CD4-positive, alpha-beta T cell treated with Interleukin-10 for 1 hour (primary cell): Measurements from ENCODE around the gene MGAT5B.

Experiments
- DNase-seq: peaks from one replicate; pipeline ENCODE4 v3.0.0-alpha.2; 2020

MGAT5B gene

GRCh38 chr17:76932402-76933333, 64.5 kb downstream of the MGAT5B start:
- DNase-seq = no peak

GRCh38 chr17:76934561-76935320, 66.5 kb downstream of the MGAT5B start:
- no peak for DNase-seq

GRCh38 chr17:76935331-76935730, 67.1 kb downstream of the MGAT5B start:
- no peak for DNase-seq

- no peak for DNase-seq
These were observed 69.0 kb downstream of the MGAT5B start for GRCh38 chr17:76937238-76937637.

GRCh38 chr17:76938009-76938408, 69.8 kb downstream of the MGAT5B start:
- no peak for DNase-seq

GRCh38 chr17:76940295-76940694, 72.1 kb downstream of the MGAT5B start:
- no peak for DNase-seq

GRCh38 chr17:76940738-76941350, 72.6 kb downstream of the MGAT5B start:
- DNase-seq = no peak

- no peak for DNase-seq
These were observed 75.0 kb downstream of the MGAT5B start for GRCh38 chr17:76943202-76943601.

- no peak for DNase-seq
These were observed 75.6 kb downstream of the MGAT5B start for GRCh38 chr17:76943781-76944213.

GRCh38 chr17:76944477-76944876, 76.3 kb downstream of the MGAT5B start:
- no peak for DNase-seq

GRCh38 chr17:76946111-76946771, 78.0 kb downstream of the MGAT5B start:
- DNase-seq = no peak

- DNase-seq = no peak
These were observed 78.5 kb downstream of the MGAT5B start for GRCh38 chr17:76946772-76947135.

GRCh38 chr17:76947309-76947708, 79.1 kb downstream of the MGAT5B start:
- DNase-seq = no peak

- no peak for DNase-seq
These were observed 79.6 kb downstream of the MGAT5B start for GRCh38 chr17:76947771-76948170.

- no peak for DNase-seq
These were observed 80.1 kb downstream of the MGAT5B start for GRCh38 chr17:76948301-76948700.

GRCh38 chr17:76948726-76949342, 80.6 kb downstream of the MGAT5B start:
- no peak for DNase-seq

- no peak for DNase-seq
These were observed 81.9 kb downstream of the MGAT5B start for GRCh38 chr17:76949913-76950695.

GRCh38 chr17:76951375-76951905, 83.2 kb downstream of the MGAT5B start:
- no peak for DNase-seq

- no peak for DNase-seq
These were observed 84.2 kb downstream of the MGAT5B start for GRCh38 chr17:76952402-76952801.

GRCh38 chr17:76953066-76953465, 84.9 kb downstream of the MGAT5B start:
- DNase-seq = no peak

- no peak for DNase-seq
These were observed 85.7 kb downstream of the MGAT5B start for GRCh38 chr17:76953946-76954345.
